DMS153 treated with DMSO at 0.1 percent for 48 hours (cell line): ENCODE data around the gene BCAP31.
"Not testable (repeated sequence)": the region's sequence is repeated elsewhere in the genome, so short reads cannot be mapped to it uniquely, and the experiment has no call there.

Experiments used
- DNase-seq: peaks from one replicate; lab custom pipeline; 2025; ENCODE audit not compliant: unreplicated experiment; lab: John Stamatoyannopoulos, UW

BCAP31 gene

DNA sequence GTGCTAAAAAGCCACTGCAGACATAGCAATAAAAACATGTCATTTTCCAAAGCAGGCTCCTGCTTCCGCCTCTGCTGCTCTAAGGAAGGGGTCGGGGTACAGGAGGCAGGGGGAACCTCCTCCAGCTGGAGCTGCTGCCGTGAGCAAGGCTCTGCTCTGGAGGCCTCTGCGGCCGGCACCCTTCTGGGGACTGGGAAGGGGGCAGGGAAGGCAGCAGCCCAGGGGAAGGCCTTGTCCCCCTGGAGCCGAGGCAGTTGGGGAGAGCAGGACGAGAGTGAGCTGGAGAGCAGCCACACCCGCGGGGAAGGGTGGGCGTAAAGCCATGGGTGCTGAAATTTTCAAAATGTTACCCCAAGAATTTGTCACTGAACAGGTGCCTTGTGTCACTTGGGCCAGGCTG, 27.6 kb downstream of the BCAP31 start:
- not testable (repeated sequence) for DNase-seq

DNA sequence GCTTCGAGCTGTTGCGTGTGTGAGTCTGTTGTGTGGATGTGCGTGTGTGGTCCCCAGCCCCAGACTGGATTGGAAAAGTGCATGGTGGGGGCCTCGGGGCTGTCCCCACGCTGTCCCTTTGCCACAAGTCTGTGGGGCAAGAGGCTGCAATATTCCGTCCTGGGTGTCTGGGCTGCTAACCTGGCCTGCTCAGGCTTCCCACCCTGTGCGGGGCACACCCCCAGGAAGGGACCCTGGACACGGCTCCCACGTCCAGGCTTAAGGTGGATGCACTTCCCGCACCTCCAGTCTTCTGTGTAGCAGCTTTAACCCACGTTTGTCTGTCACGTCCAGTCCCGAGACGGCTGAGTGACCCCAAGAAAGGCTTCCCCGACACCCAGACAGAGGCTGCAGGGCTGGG, 28.1 kb downstream of the BCAP31 start:
- DNase-seq, result no peak

DNA sequence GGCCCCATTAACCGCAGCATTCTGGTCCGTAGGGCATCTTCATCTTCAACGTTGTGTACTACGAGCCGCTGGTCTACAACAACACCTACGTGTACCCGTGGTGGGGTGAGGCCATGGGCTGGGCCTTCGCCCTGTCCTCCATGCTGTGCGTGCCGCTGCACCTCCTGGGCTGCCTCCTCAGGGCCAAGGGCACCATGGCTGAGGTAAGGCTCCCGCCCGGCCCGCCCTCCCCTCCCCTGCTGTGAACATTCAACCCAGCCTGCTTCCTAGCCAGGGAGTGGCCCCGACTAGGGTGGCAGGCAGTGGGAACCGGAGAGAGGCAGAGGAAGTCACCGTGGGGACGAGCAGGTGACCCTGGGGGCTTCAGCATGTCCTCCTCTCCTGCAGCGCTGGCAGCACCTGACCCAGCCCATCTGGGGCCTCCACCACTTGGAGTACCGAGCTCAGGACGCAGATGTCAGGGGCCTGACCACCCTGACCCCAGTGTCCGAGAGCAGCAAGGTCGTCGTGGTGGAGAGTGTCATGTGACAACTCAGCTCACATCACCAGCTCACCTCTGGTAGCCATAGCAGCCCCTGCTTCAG, 29.4 kb downstream of the BCAP31 start:
- no peak for DNase-seq

DNA sequence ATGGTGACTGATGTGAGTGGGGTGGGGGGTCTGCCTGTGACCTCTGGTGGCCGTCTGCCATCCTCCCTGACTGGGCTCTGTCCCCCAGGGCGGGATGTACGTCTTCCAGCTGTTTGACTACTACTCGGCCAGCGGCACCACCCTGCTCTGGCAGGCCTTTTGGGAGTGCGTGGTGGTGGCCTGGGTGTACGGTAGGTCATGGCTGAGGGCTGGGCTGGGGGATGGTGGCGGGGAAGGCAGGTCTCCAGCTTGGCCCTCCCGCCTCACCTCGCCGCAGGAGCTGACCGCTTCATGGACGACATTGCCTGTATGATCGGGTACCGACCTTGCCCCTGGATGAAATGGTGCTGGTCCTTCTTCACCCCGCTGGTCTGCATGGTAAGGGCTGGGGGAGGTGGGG, 29.9 kb downstream of the BCAP31 start:
- DNase-seq, result not testable (repeated sequence)

DNA sequence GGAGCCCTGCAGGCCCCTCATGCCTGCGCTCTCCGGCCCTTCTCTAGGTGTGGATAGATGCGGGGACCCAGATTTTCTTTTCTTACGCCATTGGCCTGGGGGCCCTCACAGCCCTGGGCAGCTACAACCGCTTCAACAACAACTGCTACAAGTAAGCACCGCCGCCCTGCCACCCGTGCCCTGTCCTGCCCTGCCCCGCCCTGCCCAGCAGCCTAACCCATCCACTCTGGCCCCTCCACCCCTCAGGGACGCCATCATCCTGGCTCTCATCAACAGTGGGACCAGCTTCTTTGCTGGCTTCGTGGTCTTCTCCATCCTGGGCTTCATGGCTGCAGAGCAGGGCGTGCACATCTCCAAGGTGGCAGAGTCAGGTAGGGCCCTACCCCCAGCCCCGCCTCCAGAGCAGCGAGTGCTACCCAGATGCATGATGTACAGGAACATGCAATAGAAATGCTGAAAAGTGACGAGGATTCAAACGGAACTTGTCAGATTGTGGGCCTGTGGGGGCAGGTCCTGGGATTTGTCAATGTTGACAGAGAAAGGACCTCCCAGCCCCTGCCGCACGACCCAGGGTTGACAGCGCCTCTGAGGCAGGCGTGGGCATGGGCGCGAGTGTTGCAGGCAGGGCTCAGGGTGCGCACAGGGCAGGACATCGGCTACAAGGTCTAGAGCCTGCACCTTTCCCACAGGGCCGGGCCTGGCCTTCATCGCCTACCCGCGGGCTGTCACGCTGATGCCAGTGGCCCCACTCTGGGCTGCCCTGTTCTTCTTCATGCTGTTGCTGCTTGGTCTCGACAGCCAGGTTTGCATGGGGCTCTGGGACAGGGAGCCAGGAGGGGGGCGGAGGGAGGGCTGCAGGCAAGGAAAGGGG, 30.7 kb downstream of the BCAP31 start:
- DNase-seq, result no peak

DNA sequence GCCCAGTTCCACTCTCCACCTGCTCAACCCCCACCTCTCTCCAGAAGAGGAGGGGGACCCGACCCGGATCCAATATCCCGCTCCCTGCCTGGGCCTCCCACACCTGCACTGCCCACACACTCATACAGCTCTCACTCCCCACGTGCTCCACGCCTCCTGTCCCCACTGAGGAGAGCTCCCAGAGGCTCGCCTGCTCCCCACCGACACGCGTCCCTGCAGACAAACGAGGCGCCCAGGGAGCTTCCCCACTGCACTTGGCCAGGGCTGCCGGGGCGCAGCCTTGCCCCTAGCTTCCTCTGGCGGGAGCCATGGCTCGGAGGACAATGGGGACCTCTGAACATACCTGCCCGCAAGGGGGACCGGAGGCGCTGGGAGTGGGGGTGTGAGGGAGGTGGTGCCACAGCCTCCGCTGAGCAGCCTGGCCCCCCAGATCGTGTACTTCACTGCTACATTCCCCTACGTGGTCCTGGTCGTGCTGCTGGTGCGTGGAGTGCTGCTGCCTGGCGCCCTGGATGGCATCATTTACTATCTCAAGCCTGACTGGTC, 31.5 kb downstream of the BCAP31 start:
- DNase-seq, result no peak

DNA sequence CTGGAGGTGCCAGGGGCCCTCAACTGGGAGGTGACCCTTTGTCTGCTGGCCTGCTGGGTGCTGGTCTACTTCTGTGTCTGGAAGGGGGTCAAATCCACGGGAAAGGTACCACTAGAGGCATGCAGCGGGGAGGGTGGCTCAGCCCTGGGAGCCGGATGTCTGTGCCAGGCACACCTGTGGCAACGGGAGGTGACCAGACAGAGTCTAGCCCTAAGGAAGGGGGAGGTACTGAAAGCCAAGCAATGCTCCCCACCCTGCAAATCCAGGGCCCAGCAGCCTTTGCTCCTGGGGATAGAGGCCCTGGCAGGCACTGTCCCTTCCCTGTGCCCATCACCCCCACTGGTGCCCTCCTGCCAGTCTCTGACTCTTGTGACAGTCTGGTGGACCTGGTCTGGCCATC, 32.2 kb downstream of the BCAP31 start:
- DNase-seq, result no peak

DNA sequence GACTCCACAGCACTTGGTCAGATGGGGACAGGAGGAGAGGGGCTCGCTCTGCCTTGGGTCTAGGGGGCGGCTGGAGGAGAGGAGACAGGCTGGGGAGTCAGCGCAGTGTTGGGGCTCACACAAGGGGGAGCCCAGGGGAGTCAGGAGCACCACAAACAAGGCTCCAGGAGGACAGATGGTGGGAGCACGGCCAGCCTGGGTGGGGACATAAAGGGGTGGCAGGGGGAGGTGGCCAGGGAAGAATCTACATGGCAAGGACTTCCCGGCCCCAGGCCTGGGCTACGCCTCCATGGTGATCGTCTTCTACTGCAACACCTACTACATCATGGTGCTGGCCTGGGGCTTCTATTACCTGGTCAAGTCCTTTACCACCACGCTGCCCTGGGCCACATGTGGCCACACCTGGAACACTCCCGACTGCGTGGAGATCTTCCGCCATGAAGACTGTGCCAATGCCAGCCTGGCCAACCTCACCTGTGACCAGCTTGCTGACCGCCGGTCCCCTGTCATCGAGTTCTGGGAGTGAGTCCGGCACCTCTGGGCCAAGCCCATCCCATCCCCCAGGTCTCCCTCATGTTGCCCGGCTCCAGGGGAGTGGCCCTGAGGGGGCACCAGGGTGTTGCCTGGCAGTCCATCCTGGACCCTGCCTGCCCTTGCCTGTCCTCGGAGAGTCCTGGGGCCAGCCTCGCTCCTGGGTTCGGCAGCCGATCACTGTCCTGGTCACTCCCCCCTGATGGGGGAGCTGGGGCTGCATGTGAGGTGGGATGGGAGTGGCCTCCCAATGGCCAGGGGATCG, 33.0 kb downstream of the BCAP31 start:
- not testable (repeated sequence) for DNase-seq

DNA sequence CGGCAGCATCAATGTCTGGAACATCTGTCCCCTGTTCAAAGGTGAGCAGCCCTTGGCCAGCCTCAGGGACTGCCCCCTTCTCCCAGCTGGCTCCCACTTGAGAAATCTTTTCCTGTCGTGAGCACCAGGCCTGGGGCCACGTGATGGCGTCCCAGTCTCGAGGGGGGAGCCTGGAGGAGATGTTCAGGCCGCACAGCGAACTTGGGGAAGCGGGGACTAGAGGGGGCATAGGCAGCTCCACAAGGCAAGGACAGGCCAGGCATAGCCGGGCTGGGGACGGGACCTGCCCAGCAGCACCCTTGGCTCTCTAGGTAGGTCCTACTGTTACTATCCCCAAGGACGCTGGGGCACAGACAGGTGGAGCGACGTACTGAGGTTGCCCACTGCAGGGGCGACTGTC, 33.7 kb downstream of the BCAP31 start:
- DNase-seq, result no peak

DNA sequence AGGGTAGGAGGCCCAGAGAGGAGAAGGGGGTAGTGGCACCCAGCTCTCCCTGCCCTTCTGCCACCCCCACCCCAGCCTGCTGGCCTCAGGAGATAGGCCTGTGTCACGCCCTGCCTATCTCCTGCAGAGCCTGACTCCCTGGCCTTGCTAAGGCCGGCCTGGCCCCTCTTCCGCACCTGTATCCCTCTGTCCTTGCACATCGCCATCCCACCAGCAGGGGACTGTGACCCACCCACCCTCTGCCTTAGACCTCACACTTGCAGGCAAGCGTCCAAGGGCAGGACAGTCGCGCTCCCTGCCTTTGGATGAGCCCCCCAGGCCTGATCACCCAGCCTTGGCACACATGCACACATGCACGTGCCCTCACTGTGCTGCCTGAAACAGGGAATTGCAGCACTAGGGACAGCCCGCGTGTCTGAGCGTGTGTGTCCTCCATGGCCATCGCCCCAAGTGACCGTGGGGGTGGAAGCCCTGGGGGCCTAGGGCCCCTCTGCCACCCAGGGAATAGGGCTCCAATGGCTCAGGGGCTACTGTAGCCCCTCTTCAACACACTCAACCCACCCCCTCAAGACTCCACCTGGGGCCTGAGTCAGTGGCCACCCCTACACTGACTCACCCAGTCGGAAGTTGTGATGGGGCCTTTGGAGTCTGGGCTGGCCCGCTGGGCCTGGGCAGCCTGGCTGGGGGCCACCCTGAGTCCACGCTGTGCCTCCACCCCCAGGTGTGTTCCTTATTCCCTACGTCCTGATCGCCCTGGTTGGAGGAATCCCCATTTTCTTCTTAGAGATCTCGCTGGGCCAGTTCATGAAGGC, 34.3 kb downstream of the BCAP31 start:
- DNase-seq, result no peak

DNA sequence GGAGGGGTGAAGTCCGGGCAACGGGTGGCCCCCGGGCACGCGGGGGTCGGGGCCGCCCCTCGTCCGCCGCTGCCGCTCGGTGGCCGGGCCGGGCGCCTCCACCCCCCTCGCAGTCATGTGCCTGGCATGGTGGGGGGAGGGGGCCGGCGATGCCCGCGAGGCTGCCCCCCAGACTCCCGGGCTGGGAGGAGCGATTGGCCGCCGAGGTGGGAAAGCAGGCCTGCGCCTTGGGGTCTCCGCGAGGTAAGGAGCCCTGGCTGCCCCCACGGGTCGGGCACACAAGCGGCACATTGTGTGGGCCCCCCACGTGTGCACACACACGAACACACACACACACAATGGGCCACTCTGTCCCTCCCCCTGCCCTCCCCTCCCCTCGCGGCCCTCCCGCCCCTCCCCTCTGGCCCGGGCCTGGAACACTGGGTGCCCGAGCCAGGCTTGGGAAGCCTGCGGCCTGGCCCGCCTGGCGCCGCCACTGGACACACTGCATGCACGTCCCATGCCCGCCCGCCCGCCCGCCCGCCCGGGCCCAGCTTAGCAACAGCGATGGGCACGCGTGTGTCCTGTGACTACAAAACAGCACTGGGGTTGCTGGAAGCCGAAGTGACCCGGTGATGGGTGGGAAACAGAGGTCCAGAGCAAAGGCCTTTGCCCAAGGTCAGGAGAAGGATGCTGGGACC, 35.1 kb downstream of the BCAP31 start:
- DNase-seq, result no peak

DNA sequence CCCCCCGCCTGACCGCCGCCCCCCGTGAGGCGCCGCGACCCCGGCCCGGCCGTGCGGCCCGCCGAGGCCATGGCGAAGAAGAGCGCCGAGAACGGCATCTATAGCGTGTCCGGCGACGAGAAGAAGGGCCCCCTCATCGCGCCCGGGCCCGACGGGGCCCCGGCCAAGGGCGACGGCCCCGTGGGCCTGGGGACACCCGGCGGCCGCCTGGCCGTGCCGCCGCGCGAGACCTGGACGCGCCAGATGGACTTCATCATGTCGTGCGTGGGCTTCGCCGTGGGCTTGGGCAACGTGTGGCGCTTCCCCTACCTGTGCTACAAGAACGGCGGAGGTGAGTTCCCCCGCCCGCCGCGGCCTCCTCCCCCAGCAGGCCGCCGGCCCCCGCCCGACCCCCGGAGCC, 35.7 kb downstream of the BCAP31 start:
- no peak for DNase-seq

DNA sequence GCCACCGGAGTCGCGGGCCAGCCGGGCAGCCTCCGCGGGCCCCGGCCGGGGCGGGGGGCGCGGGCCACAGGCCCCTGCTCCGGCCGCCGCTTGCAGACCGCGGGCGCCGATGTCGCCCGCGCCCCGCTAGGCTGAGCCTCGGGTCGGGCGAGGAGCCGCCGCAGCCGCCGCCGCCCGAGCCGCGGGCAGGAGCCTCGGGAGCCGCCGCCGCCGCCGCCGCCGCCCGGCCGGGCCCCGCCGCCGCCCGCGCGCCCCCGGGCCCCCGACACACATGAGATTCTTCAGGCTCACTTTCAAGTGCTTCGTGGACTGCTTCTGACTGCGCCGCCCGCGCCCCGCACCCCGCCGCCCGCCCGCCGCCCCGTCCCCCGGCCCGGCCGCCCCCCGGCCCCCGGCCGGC, 36.1 kb downstream of the BCAP31 start:
- DNase-seq, result no peak

DNA sequence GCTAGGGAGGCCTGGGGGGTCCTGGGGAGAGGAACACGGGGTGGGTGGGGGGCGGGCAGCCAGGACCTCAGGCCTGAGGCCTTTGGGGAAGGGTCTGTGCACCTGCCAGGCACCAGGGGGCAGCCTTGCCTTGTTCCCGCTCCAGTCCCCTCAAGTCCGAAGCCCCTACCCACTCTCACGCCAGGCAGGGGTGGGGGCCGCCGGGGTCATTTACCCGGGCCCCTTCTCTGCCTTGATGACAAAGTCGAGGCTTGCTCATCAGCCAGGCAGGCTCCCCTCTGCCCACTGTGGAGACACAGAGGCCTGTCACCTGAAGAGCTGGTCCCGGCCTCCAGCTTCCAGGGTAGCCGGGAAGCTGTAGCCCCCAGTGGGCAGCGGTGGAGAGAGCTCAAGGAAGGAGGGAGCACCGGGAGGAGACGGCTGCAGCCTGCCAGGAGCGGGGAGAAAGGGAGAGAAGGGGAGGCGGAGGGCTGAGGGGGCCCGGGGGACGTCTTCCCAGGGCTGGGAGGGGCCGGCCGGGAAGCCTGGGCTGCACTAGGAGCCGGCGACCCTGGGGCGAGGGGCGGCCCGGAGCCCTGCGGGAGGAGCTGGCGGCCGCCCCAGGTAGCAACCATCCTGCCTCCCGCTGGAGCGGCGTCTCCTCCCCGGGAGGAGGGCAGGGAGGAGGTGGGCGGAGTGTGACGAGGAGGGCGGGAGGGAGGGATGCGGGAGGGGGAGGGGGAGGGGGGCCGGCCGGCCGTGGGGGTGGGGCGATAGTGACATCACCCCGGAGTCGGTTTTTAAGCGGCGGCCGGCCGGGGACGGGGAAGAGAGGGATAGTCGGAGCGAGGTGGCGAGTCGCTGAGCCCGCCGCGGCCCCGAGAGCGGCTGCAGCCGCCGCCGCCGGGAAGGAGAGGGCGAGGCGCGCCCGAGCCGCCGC, 36.8 kb downstream of the BCAP31 start, which contains the start of gene SLC6A8:
TSS of gene SLC6A8 (plus strand) at position 806 of the 919 bp plus-strand sequence. CDS start 649 bp downstream, outside the sequence.
- DNase-seq, result peak; percentile 35

DNA sequence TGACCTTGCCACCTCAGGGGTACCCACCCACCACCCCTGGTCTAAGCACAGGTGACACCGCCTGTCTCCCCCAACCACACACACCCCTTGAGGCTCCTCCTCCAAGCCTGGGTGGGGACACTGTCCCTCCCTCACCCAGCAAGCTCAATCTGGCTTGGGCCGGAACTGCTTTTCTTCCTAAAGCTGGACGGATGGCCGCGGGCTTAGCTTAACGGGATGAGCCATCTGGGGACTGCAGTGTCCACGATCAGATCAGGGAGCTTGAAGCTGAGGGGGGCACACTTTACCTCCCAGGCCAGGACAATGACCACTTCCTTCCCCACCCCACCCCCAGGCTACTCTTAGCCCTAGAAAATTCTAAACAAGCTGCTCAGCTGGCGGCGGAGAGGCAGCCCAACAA, 37.5 kb downstream of the BCAP31 start:
- DNase-seq, result no peak

DNA sequence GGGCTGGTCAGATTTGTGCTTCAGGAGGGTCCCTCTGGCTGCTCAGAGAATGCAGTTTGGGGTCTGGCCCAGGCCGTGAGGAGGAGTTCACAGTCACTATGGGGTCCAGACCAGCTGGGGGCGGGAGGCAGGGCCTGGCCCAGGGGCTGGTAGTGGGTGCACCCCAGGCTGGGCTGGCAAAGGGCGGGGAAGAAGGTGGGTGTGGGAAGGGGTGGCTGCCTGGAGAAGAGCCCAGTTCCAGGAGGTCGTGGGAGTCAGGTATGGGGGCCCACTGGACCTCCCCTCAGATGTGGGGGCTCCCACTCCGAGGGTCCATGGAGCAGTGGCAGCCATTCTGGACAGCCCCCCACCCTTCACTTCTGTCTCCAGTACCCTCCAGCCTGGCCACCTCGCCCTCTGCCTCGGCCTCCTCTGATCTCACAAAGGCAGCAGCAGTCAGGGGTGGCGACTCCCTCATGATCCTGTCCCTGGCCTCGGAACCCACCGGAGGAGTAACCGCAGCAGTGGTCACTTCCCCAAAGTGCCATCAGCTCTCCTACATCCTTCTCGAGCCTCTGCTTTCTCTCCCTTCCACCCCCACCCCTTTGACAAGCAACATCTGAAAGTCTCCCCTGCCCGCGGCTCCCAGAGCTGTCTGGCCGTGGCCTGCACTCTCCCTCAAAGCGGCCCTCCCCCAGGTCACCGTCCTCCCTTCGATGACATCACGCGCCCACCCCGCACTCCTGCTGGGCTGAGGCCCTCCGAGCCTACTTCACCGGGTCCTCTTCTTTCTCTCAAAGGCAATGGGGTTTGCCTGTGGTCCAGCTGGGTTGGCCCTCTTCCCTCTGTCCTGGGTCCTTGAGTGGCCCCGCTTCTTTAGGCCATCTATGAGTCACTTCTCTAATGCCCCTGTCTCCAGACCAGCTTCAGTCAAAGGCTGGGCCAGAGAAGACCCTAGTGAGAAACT, 38.2 kb downstream of the BCAP31 start:
- DNase-seq, result no peak

DNA sequence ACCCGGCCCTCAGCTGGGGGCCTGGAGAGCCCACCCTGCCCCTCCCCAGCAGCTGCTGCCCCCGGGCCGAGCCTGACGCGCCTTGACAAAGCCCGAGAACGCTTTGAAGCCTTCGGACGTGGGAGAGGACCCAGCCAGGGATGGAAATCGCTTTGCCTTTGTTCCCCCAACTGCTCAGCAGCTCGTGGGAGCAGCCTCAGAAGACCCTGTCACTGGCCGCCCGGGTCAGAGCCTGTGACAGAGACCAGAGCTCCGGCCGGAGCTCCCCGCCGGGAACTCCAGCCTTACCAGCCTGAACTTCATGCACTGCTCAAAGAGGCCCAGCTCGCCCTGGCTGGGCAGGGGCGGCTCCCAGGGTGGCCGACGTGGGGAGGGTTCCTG, 39.0 kb downstream of the BCAP31 start:
- DNase-seq, result no peak
